GM12801 (cell line): ENCODE results near the gene HECW1.

ENCODE experiments used
- TF ChIP-seq, protein P1 (sequence below): IDR thresholded peaks from one replicate; pipeline ENCODE4 v1.5.1; 2011; ENCODE audit warnings: control low read depth; ENCODE audit not compliant: insufficient read length; ENCODE audit errors: extremely low read depth

The HECW1 gene

GRCh38 chr7:43604251-43604650, 491.8 kb downstream of the HECW1 start:
- TF ChIP-seq, protein P1, sequence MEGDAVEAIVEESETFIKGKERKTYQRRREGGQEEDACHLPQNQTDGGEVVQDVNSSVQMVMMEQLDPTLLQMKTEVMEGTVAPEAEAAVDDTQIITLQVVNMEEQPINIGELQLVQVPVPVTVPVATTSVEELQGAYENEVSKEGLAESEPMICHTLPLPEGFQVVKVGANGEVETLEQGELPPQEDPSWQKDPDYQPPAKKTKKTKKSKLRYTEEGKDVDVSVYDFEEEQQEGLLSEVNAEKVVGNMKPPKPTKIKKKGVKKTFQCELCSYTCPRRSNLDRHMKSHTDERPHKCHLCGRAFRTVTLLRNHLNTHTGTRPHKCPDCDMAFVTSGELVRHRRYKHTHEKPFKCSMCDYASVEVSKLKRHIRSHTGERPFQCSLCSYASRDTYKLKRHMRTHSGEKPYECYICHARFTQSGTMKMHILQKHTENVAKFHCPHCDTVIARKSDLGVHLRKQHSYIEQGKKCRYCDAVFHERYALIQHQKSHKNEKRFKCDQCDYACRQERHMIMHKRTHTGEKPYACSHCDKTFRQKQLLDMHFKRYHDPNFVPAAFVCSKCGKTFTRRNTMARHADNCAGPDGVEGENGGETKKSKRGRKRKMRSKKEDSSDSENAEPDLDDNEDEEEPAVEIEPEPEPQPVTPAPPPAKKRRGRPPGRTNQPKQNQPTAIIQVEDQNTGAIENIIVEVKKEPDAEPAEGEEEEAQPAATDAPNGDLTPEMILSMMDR = no peak

DNA sequence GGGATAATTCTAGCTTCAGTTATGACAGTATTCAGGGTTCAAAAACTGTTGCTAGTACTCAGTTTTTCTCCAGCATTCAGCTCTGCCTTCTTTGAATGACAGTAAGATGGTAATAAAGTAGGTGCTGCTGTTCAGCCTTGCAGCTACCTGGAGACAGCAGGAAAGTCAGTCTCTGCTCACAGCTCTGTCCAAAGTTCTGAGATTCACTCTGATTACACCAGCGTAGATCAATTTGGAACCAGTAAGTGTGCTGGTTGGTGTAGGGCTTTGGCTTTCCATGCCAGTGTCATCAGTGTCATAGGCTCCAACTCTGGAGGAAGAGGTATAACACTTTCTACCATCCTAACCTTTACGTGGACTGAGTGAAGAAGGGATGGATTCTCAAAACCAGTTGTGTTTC, 496.6 kb downstream of the HECW1 start:
- TF ChIP-seq, protein P1 = no peak

- TF ChIP-seq, protein P1 = no peak
Measured at GRCh38 chr7:43612128-43612527, 499.7 kb downstream of the HECW1 start.

- TF ChIP-seq, protein P1 = no peak
Measured at GRCh38 chr7:43612599-43613589, 500.4 kb downstream of the HECW1 start.
